KG1 (cell line): ENCODE results near the gene ING5.
A peak's percentile ranks its signal among the peaks of the same experiment; 100 is the strongest.
"Not testable (repeated sequence)": the region's sequence is repeated elsewhere in the genome, so short reads cannot be mapped to it uniquely, and the experiment has no call there.

Source experiments
- DNase-seq: peaks from one replicate; lab custom pipeline; 2025; lab: John Stamatoyannopoulos, UW

ING5 gene

DNA sequence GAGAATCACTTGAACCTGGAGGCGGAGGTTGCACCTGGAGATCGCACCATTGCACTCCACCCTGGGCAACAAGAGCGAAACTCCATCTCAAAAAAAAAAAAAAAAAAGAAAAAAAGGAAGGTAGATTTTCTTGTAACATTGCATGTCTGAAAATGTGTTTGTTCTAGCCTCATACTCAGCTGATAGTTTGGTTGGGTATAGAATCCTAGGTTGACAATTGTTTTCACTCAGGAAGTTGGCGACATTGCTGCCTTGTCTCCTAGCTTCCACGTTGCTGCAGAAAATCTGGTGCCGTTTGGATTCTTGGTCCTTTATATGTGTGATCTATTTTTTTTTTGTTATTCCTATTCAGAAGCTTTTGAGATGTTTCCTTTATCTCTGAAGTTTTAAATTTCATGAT is 4.7 kb downstream of the ING5 start:
- DNase-seq, result no peak

GRCh38 chr2:241708879-241709278 is 7.0 kb downstream of the ING5 start:
- DNase-seq, result no peak

- DNase-seq, result no peak
These were observed 17.3 kb downstream of the ING5 start for GRCh38 chr2:241719093-241719492.

GRCh38 chr2:241720099-241720498 is 18.3 kb downstream of the ING5 start:
- no peak for DNase-seq

DNA sequence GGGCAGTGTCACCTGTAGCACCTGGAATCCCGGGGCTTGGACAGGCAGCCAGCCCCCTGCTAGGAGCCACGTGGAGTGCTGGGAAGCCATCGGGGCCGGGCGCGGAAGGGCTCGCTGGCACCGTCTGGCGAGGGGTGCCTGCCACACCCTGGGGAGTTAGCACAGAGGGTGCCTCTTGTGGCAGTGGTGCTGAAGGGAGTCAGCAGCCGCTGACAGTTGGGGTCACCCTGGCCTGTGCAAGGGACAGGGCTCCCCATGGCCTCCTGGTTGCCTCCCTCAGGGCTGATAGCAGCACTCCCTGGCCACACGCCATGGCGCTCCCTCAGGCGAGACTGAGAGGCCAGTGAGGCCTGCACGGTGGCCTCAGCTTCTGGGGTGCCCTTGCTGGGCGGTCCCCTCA is 18.7 kb downstream of the ING5 start:
- no peak for DNase-seq

DNA sequence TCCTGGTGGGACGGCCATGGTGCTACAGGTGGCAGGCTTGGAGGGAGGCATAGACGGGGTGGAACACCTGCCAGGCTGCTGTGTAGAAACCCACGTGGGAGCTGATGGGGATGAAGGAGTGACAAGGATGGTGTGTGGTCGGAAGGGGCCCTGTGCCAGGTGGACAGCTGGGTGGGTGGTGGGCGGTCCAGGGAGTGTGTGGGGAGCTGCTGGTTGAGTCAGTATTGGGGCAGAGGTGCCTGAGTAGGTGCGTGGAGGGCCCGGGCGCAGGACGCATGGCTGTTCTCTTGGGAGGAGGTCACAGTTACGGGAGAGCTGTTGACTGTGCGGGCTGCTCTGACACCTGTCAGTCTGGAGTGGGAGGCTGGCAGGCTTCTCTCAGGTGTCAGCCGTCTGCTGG is 20.0 kb downstream of the ING5 start:
- no peak for DNase-seq

DNA sequence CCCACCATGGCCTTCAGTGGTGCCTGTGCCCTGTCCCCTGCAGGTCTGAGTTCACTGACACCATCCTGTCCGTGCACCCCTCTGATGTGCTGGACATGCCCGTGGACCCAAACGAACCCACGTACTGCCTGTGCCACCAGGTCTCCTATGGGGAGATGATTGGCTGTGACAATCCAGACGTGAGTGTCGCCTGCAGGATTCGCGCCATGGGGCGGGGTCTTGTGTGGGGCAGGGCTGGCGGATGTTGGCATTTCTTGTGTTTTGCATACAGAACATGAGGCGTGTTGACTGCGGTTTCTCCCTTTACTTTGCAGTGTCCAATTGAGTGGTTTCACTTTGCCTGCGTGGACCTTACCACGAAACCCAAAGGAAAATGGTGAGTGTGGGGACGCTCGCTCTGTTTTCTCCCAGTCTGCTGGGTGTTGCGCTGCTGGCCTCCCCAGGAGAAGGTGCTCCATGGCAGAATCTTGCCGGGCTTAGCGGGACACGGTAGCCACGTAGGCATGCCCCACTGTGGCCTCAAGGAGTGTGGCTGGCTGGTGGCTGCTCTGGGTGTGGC is 21.1 kb downstream of the ING5 start:
- no peak for DNase-seq

GRCh38 chr2:241724259-241724974 is 22.6 kb downstream of the ING5 start:
- no peak for DNase-seq

- DNase-seq, result no peak
These were observed 23.4 kb downstream of the ING5 start for GRCh38 chr2:241724975-241725870.

GRCh38 chr2:241726459-241726858 is 24.6 kb downstream of the ING5 start:
- no peak for DNase-seq

DNA sequence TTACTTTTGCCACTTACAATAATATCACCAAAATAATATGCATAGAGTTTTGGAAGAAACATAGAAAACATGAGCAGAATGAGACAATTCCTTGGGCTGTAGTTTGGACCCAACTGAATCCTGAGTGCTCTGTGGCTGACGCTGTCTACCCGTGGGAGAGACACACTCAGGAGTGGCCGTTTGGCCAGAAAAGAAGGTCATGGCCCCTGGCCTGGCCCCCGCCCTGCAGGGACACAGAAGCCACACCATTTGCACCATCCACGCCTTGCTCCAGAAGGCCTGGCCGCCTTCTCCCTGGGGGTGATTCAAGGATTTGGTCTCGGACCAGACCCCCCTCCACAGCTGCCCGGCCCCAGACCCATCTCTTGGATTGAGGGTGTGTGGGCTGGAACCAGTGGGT is 26.2 kb downstream of the ING5 start:
- no peak for DNase-seq

DNA sequence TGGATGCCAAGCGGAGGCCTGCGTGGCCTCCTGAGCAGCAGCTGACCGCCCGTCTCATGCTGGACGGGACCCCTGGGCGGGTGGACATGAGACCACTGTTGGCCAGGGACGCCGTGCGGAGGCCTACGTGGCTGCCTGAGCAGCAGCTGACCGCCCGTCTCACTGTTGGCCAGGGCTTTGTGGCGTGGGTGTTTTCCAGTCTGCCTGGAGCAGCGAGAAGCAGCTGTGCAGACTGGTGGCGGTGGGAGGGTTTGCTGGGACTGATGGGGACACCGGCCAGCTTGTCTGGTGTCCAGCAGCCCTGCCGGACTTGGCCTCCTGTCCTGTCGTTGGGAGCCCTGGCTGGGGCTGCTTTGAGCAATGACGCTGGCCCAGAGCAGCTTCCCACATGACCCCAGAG is 26.8 kb downstream of the ING5 start:
- DNase-seq, result no peak

- no peak for DNase-seq
These were observed 28.0 kb downstream of the ING5 start for GRCh38 chr2:241729868-241730267.

DNA sequence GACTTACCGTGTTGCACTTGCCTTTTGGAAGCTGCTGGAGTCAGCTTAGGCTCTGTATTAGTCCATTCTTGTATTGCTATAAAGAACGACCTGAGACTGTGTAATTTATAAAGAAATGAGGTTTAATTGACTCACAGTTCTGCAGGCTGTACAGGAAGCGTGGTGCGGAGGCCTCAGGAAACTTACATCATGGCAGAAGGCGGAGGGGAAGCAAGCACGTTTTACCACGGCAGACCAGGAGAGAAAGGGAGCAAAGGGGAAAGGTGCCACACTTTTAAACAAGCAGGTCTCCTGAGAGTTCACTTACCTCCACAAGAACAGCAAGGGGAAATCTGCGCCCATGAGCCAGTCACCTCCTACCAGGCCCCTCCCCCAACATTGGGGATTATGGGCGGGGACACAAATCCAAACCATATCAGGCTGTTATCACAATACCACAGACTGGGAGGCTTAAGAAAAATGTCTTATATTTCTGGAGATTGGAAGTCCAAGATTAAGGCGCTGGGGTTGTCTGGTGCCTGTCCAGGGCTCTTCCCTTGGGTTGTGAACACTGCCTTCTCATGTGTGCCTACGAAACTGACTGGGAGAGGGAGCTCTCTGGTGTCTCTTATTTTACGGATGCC is 28.9 kb downstream of the ING5 start:
- DNase-seq, result peak; percentile 26

GRCh38 chr2:241732513-241733186 is 30.8 kb downstream of the ING5 start:
- DNase-seq, result not testable (repeated sequence)

DNA sequence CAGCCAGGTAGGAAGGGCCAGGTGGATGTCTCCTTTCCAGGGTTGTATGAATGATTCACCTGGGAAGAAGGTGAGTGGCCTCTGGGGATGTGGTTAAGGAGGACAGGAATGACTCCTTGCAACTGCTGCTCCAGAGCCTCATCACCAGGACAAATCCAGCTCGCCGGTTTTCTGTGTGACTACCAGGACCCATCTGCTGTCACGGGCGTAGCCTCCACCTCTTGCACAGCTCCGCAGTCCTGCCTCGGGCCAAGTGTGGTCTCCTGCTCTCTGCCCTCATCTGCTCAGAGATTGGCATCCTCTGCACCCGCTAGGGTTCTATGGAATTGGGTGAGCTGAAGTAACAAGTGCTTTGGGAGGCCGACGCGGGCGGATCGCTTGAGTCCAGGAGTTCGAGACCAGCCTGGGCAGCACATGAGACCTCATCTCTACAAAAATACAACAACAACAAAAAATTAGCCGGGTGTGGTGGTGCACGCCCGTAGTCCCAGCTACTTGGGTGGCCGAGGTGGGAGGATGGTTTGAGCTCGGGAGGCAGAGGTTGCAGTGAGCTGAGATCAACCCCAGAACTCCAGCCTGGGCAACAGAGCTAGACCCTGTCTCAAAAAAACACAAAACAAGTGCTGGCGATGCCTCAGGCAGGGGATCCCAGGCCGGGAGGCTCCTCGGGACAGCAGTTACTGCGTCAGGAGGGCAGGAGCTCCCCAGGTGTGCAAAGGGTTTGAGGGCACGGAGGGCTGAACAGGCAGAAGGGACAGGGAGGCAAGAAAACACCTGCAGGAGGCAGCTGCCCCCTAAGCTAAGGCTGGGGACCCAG is 31.8 kb downstream of the ING5 start:
- DNase-seq, result no peak

DNA sequence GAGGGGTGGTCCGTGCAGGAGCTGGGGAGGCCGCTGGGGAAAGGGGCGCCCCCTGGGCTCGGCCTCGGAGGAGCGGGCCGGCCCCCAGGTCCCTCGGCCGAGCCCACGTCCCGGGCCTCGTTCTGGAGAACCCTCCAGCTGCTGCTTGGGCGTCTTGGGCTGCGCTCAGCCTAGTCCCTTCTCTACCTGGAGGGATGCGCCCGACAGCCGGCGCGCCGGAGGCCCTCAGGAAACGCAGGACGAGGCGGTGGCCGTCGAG is 32.3 kb downstream of the ING5 start:
- no peak for DNase-seq

- peak; percentile 70 for DNase-seq
These were observed 32.8 kb downstream of the ING5 start, which contains the start of gene D2HGDH for GRCh38 chr2:241734467-241735208. Gene D2HGDH (plus strand): TSS chr2:241734630. CDS start chr2:241735225, 595 bp downstream.

DNA sequence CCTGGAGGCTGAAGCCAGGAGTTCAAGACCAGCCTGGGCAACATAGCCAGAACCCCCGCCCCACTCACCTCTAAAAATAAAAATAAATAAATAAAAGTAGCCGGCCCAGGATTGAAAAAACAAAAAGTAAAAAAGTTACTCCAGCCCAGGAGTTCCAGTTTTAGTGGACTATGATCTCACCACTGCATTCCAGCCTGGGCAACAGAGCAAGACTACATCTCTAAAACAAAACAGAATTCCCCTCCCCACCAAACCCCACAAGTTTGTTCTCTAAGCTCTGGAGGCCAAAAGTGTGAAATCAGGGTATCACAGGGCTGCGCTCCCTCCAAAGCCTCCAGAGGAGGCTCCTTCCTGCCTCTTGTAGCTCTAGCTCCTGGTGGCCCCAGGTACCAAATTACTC is 34.3 kb downstream of the ING5 start:
- no peak for DNase-seq

- DNase-seq, result no peak
These were observed 36.3 kb downstream of the ING5 start for GRCh38 chr2:241738040-241738686.
